HUES48 (cell line): Measurements from ENCODE around the gene GPSM1.

Experiments used
- H3K27ac ChIP-seq: one replicate; pipeline ENCODE4 v1.7.0; 2013; ENCODE audit warnings: low read depth, low read length, inconsistent platforms
- H3K27me3 ChIP-seq: 2 replicates; pipeline ENCODE4 v1.6.1; 2013; ENCODE audit warnings: mild to moderate bottlenecking, low read length; ENCODE audit not compliant: control insufficient read depth, insufficient read depth
- H3K36me3 ChIP-seq: 2 replicates; pipeline ENCODE4 v1.6.1; 2013; ENCODE audit warnings: low read length; ENCODE audit not compliant: control insufficient read depth, insufficient read depth
- H3K4me1 ChIP-seq: 2 replicates; pipeline ENCODE4 v1.6.1; 2013; ENCODE audit warnings: mild to moderate bottlenecking, low read length; ENCODE audit not compliant: control insufficient read depth, insufficient read depth
- H3K4me3 ChIP-seq: 2 replicates; pipeline ENCODE4 v1.5.1; 2013; ENCODE audit warnings: mild to moderate bottlenecking, low read depth, low read length
- H3K9ac ChIP-seq: 2 replicates; pipeline ENCODE4 v1.6.1; 2013; ENCODE audit warnings: mild to moderate bottlenecking, low read depth, low read length, moderate library complexity
- H3K9me3 ChIP-seq: 2 replicates; pipeline ENCODE4 v1.6.1; 2013; ENCODE audit warnings: low read length; ENCODE audit not compliant: control insufficient read depth, insufficient read depth

The GPSM1 gene

DNA sequence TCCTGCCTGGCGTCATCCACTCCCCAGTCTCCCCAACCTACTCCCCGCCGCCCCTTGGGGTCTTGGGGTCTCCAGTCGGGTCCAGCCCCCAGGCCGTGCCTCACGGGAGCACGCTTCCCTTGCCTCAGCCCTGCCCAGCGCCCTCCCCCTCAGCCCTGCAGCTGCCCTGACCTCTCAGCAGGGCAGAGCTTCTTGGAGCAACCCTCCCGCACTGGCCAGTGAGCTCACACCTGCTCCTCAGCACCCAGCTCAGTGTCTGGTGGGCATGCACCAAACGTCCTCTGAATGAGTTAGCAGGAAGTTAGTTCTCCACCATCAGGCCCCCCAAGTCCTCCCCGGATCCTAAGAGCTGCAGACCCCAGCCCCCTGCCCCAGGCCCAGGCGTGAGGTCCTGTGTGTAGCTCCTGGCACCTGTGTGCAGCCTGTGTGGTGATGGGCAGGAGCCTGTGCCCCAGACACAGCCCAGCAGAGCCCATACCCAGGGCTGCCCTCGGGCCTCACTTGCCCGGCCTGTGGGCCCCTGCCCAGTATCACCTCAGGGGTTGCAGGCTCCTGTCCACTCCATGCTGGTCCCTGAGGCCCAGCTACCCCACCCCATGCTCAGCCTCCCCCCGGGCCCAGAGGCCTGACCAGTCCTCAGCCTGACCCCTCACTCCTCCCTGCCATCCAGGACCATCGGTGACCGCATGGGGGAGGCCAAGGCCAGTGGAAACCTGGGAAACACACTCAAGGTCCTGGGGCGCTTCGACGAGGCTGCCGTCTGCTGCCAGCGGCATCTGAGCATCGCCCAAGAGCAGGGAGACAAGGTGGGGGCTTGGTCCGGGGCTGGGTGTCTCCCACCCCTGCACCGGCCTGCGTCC, 8.2 kb downstream of the GPSM1 start:
- H3K27me3 ChIP-seq = no peaks in the 10 kb centered on the region
- no peaks in the 10 kb centered on the region for H3K9me3 ChIP-seq
- H3K27ac ChIP-seq = no peak overlapping the region
- H3K4me3 ChIP-seq = no peak overlapping the region
- H3K9ac ChIP-seq = no peak overlapping the region
- no peaks in the 10 kb centered on the region for H3K4me1 ChIP-seq
- H3K36me3 ChIP-seq = no peaks in the 10 kb centered on the region

DNA sequence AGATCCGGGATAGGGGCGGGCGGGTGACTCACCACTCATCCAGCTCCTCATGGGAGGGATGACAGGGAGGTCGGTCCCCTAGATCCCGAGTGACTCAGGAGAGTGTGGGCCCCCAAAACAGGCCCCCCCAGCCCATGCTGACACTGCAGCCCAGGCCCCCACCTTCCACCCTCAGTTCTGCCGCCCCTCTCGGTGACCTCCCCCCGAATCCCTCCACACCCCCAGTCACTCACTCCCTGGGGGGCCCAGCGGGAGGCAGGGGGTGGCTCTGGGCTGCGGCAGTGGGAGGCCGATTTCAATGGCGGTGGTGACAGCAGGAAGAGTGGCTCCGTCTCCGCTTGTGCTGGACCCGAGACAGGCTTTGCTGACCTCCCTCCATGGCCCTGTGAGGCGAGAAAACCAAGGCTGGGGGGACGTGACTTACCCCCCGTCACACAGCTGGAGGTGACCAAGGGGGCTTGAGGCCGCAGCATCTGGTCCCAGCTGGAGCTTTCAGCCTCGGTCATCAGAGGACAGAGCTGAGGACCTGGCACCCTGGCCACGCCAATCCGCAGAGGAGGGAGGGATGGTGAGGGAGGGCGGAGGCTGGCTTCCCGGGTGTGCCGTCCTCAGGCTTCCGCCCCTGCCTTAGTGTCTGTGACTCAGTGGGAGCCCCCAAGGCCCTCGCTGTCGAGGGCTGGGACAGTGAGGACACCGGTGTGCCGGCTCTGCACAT, 9.0 kb downstream of the GPSM1 start:
- H3K27ac ChIP-seq = no peak overlapping the region
- no peak overlapping the region for H3K4me3 ChIP-seq
- H3K9ac ChIP-seq = no peak overlapping the region
- H3K4me1 ChIP-seq = no peaks in the 10 kb centered on the region
- H3K27me3 ChIP-seq = no peaks in the 10 kb centered on the region
- no peaks in the 10 kb centered on the region for H3K9me3 ChIP-seq
- H3K36me3 ChIP-seq = no peaks in the 10 kb centered on the region

DNA sequence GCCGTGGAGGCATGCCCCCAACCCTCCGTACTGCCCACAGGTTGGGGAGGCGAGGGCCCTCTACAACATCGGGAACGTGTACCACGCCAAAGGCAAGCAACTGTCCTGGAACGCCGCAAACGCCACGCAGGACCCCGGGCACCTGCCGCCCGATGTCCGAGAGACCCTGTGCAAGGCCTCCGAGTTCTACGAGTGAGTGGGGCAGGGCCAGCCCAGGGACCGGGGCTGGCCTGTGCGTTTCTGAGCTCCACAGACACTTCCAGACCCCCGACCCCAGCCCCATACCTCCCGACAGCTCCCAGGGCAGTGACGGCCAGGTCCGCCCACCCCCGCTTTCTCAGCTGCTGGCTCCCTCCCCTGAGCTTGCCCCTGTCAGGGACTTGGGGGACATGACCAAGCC, 9.5 kb downstream of the GPSM1 start:
- Histone ChIP-seq H3K4me1 (no peaks in the 10 kb centered on the region), H3K36me3 (no peaks in the 10 kb centered on the region), H3K9ac (no peak overlapping the region), H3K4me3 (no peak overlapping the region), H3K27ac (no peak overlapping the region), H3K9me3 (no peaks in the 10 kb centered on the region), H3K27me3 (no peaks in the 10 kb centered on the region)

DNA sequence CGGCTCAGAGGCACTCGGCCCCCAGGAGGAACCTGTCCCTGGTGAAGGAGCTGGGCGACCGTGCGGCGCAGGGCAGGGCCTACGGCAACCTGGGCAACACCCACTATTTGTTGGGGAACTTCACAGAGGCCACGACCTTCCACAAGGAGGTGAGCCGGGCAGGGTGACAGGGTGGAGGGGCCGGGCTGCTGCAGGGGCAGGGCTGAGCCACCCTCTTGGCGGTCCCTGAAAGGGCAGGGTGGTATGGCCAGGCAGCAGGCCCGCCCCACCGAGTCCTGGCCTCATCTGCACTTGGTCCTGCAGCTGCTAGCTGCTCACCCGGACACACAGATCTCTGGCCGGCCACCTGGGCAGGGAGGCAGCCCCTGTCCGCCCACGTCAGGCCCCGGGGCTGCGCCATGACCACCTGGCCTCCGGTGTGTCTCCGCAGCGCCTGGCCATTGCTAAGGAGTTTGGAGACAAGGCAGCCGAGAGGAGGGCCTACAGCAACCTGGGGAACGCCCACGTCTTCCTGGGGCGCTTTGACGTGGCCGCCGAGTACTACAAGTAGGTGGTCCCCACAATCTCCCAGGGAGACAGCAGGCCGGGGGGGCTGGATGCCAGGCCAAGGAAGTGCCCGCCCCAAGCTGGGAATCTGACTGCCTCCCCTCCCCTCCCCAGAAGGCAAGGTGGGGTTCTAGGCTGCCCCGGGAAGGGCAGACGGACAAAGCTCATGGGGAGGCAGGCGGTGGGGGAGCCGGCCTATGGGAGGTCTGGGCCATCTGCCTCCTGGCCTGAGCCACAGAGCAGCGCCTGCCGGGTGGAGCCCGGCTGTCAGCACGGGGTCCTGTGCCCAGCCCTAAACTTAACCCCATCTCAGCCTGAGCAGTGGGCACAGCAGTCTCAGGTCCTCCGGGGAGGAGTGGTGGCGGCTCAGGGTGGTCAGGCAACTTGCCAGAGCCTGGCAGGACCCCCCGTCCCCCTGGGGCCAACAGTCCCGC, 10.4 kb downstream of the GPSM1 start:
- Histone ChIP-seq H3K4me1 (no peaks in the 10 kb centered on the region), H3K9ac (no peak overlapping the region), H3K27ac (no peak overlapping the region), H3K4me3 (no peak overlapping the region), H3K36me3 (no peaks in the 10 kb centered on the region), H3K27me3 (no peaks in the 10 kb centered on the region), H3K9me3 (no peaks in the 10 kb centered on the region)

DNA sequence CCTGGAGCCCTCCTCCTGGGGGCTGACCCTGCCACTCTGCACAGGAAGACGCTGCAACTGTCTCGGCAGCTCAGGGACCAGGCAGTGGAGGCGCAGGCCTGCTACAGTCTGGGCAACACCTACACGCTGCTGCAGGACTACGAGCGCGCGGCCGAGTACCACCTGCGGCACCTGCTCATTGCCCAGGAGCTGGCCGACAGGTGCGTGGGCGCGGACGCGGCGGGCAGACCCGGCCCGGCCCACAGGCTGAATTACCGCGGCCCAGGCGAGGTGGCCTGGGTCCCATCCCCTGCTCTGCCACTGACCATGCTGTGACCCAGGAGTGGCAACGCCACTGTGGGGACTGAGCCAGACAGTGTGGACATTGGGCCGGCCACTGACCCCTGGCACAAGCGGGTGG, 11.2 kb downstream of the GPSM1 start:
- no peaks in the 10 kb centered on the region for H3K36me3 ChIP-seq
- H3K4me1 ChIP-seq = peaks cover 5% of the 10 kb centered on the region
- H3K27me3 ChIP-seq = no peaks in the 10 kb centered on the region
- H3K27ac ChIP-seq = no peak overlapping the region
- no peak overlapping the region for H3K9ac ChIP-seq
- H3K9me3 ChIP-seq = no peaks in the 10 kb centered on the region
- H3K4me3 ChIP-seq = no peak overlapping the region

DNA sequence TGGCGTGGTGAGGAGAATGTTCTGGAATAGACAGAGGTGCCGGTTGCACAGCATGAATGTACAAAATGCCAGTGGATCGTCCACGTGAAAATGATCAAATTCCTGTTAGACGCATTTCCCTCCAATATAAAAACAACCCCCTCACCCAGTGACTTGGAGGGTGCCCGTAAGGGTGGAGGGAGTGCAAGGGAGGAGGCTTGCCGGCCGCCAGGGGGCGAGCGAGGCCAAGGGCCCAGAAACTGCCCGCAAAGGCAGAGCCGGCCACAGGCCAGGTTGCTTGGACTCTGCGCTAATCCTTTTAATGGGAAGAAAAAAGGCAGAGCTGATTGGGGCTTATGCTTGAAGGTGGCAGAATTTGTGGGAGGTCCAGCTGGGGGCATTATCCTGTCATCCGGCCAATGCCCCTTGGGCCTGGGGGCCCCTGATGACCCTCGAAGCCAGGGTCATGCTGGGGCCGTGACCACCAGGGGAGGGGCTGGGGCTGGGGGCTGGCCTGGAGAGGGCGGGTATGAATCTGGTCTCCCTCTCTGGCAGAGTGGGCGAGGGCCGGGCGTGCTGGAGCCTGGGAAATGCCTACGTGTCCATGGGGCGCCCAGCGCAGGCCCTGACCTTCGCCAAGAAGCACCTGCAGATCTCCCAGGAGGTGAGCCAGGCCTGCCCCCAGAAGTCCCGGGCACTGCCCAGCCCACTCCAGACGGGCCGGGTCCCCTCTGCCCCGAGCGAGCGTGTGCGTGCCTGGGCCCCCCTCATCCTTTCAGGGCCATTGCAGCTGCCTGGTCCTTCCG, 12.0 kb downstream of the GPSM1 start:
- H3K36me3 ChIP-seq = no peaks in the 10 kb centered on the region
- no peak overlapping the region for H3K9ac ChIP-seq
- no peaks in the 10 kb centered on the region for H3K9me3 ChIP-seq
- H3K4me3 ChIP-seq = no peak overlapping the region
- H3K27ac ChIP-seq = peak overlapping the region; percentile 20
- H3K27me3 ChIP-seq = no peaks in the 10 kb centered on the region
- peaks cover 5% of the 10 kb centered on the region for H3K4me1 ChIP-seq

DNA sequence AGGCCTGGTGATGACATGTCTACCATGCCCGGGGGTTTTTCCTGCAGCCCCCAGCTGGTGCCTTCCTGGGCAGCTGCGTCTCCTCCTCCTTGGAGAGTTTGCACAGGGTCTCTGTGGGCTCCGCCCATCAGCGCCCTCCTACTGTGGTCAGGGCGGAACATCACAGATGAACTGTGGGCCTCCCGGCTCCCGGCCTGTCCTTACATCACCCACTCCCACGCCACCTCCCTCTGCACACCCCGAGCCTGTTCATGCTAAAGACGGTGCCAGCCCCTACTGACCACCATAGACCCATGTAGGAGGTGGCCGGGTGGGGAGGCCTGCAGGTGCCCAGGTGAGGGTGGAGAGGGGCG, 12.6 kb downstream of the GPSM1 start:
- Histone ChIP-seq H3K9ac (no peak overlapping the region), H3K36me3 (no peaks in the 10 kb centered on the region), H3K4me1 (peaks cover 5% of the 10 kb centered on the region), H3K27ac (no peak overlapping the region), H3K9me3 (no peaks in the 10 kb centered on the region), H3K4me3 (no peak overlapping the region), H3K27me3 (no peaks in the 10 kb centered on the region)

DNA sequence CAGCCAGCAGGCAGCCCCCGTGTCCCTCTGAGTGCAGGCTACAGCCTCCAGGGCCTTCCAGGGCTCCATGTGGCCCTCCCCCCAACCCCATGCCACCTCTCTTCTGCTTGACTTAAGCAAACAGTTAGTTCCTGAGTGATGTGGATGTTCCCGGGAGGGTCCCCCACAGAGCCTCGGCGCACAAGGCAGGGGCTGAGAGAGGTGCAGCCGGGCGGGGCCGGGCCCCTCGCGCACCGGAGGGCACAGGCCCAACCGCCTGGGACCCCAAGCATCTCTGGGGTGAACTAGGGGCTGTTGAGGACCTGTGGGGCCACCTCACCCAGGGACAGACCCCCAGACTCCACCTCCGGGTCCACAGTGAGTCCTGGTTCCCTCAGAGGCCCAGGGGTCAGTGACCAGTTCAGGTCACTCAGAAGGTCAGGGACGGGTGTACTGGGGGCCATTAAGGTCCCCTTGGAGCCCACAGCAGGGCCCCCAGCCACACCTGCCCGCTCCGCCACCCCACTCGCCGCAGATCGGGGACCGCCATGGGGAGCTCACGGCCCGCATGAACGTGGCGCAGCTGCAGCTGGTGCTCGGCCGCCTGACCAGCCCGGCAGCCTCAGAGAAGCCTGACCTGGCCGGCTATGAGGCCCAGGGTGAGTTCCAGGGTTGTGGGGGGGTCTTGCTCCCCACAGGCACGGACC, 13.2 kb downstream of the GPSM1 start:
- Histone ChIP-seq H3K9me3 (no peaks in the 10 kb centered on the region), H3K9ac (no peak overlapping the region), H3K27ac (no peak overlapping the region), H3K4me1 (peaks cover 5% of the 10 kb centered on the region), H3K36me3 (no peaks in the 10 kb centered on the region), H3K4me3 (no peak overlapping the region), H3K27me3 (no peaks in the 10 kb centered on the region)

DNA sequence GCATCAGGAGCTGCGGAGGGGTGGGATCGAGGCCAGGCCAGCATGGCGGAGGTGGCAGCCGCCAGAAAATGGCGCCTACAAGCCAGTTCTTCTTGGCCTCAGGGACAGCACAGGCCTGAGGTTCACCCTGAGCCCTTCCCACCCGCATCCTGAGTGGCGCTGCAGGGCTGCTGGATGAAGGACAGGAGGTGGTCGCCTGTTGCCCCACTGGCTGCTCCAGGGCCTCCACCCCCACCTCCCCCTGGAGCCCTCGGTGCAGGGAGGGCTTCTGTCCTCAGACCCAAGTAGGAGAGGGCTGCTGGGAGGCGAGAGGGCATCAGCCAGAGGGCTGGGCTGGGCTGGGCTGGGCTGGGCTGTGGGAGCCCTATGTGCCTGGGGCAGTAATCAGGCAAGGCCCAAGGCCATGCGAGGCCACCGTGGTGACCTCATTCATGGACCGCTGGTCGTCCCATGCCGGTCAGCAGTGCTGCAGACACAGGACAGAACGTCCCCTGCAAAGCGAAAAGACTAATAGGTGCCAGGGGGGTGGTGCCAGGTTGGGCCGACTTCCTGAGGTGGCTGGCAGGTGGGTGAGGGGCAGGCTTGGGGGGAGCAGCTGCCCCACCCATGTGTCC, 13.8 kb downstream of the GPSM1 start:
- H3K36me3 ChIP-seq = no peaks in the 10 kb centered on the region
- H3K9ac ChIP-seq = no peak overlapping the region
- no peak overlapping the region for H3K27ac ChIP-seq
- H3K9me3 ChIP-seq = no peaks in the 10 kb centered on the region
- H3K27me3 ChIP-seq = no peaks in the 10 kb centered on the region
- H3K4me1 ChIP-seq = peaks cover 5% of the 10 kb centered on the region
- no peak overlapping the region for H3K4me3 ChIP-seq
